ENCODE results near the gene ST8SIA6. TPM values are rescaled to one million over a fixed set of nuclear protein-coding genes. Genes with fewer than 3 reads are reported as not detected.

Gene ST8SIA6
- total and polyA plus RNA-seq, 9 of the 15 experiments (the other 6 are each of a cell fraction or from before 2014, with no cell fraction given), result 0.69 to 6.7 (median 5.0) TPM

GRCh38 chr10:17278607-17279240 is 175.7 kb downstream of the ST8SIA6 start (continued):
- TF ChIP-seq ADNP (tag; IDR thresholded peaks at IDR 0.05), result no peak

- no TSS peak for BruUV-seq (replicated peaks)
- POLR2A ChIA-PET, result no interaction called here
- TF ChIP-seq NCOA2 (IDR thresholded peaks at IDR 0.05; ENCODE audit: partially characterized antibody in 2 of 2), result no peak
- TF ChIP-seq NONO (IDR thresholded peaks at IDR 0.05; ENCODE audit: low read depth in 2 of 2, low read length in 1 of 2), result no peak
- no peak for TF ChIP-seq SMC3 (conservative IDR thresholded peaks at IDR 0.05; ENCODE audit: insufficient read depth, low read depth, low read length)
- TF ChIP-seq POLR2B (IDR thresholded peaks at IDR 0.05; ENCODE audit: low read depth, partially characterized antibody), result no peak
- TF ChIP-seq CBX3 (IDR thresholded peaks at IDR 0.05; ENCODE audit: borderline replicate concordance in 1 of 2, low read length in 2 of 2), result peak in 1 of 2 experiments; percentile 68; a peak in 1 of 3 replicates
- TF ChIP-seq ZNF280A (IDR thresholded peaks at IDR 0.05; ENCODE audit: low read depth, partially characterized antibody), result peak; percentile 63
- TF ChIP-seq PCBP2 (IDR thresholded peaks at IDR 0.05; ENCODE audit: low read depth, low read length, poor library complexity, severe bottlenecking), result no peak
- no peak for TF ChIP-seq THRAP3 (IDR thresholded peaks at IDR 0.05; ENCODE audit: borderline replicate concordance)
- TF ChIP-seq RAD51 (IDR thresholded peaks at IDR 0.05; ENCODE audit: borderline replicate concordance, low read depth), result no peak
- TF ChIP-seq RERE (CRISPR knock-in tag; IDR thresholded peaks at IDR 0.05; ENCODE audit: borderline replicate concordance), result no peak
Measured at GRCh38 chr10:17276756-17277424, 177.5 kb downstream of the ST8SIA6 start.

More at GRCh38 chr10:17276756-17277424, 177.5 kb downstream of the ST8SIA6 start:
- Histone ChIP-seq H3K27ac (ENCODE audit: extremely low read depth, low read depth, low read length) (no peak overlapping the region), H3K79me2 (ENCODE audit: control insufficient read depth, insufficient read depth, low read length) (no peaks in the 10 kb centered on the region), H3K4me2 (ENCODE audit: insufficient read depth, low read length) (no peak overlapping the region), H3K9me1 (ENCODE audit: control insufficient read depth, insufficient read depth, low read length) (no peaks in the 10 kb centered on the region), H3K9me3 (replicated peaks; ENCODE audit: control insufficient read depth, insufficient read depth, low read depth, low read length) (no peaks in the 10 kb centered on the region; the same call in 1 of the 2 replicates), H3K36me3 (ENCODE audit: control insufficient read depth, insufficient read depth, low read length) (no peaks in the 10 kb centered on the region), H2AFZ (ENCODE audit: low read depth, low read length) (no peak overlapping the region), H3K4me1 (replicated peaks in 1 of 2; ENCODE audit: control insufficient read depth in 2 of 2, insufficient read depth in 2 of 2, low read length in 2 of 2) (no peaks in the 10 kb centered on the region), H4K20me1 (replicated peaks; ENCODE audit: control insufficient read depth, insufficient read depth, low read length) (no peaks in the 10 kb centered on the region), H3K27me3 (ENCODE audit: control insufficient read depth in 2 of 2, insufficient read depth in 2 of 2, low read length in 2 of 2) (no peaks in the 10 kb centered on the region), H3K9ac (ENCODE audit: insufficient read depth in 1 of 2, low read depth in 2 of 2, low read length in 2 of 2) (no peak overlapping the region), H3K4me3 (no peak overlapping the region)
- intact Hi-C loops (cut with micrococcal nuclease) (no loop called here), in situ Hi-C loops (cut with MboI) (loop anchor here (25.0 kb wide), 2 partner anchors 585 to 960 kb away; no protein-coding TSS in a partner anchor)
- FAIRE-seq (no peak), ATAC-seq (no peak), DNase-seq (ENCODE audit: extremely low read depth in 1 of 4, low spot score in 3 of 4) (no peak)
- CTCF ChIA-PET (ENCODE audit: low intra/inter-chr PET ratio), result no interaction called here
- WGBS (ENCODE audit: insufficient coverage, low coverage, missing lambda C conversion rate), result 24% methylated on average over 9 of the region's 9 CpGs

Data from K562 (cell line).